Measurements from ENCODE around the gene ZNF253.
"Not testable (repeated sequence)": the region's sequence is repeated elsewhere in the genome, so short reads cannot be mapped to it uniquely, and the experiment has no call there.

ZNF253 gene

GRCh38 chr19:19914596-19914995 lies 48.9 kb downstream of the ZNF253 start:
- 100% methylated on average over 1 of the region's 3 CpGs for WGBS (ENCODE audit: insufficient coverage)
- no peaks in the 10 kb centered on the region for H3K4me1 ChIP-seq (ENCODE audit: control extremely low read depth in 1 of 4, control insufficient read depth in 4 of 4, insufficient read depth in 4 of 4, low read length in 3 of 4)
- no peaks in the 10 kb centered on the region for H3K27me3 ChIP-seq (replicated peaks in 2 of 5; ENCODE audit: control insufficient read depth in 4 of 5, insufficient read depth in 5 of 5, low read length in 4 of 5)
- DNase-seq: no peak
- H3K27ac ChIP-seq (ENCODE audit: insufficient read depth in 1 of 2, low read depth in 1 of 2, low read length in 2 of 2, poor library complexity in 1 of 2, severe bottlenecking in 2 of 2): no peak overlapping the region
- CTCF ChIA-PET: no interaction called here
- POLR2A ChIA-PET: interaction anchor here (0.6 kb wide), 1 partner anchor 93 kb away, joined by 3 read pairs; the partner anchor contains the start of gene ZNF506
- no peak overlapping the region for H3K4me3 ChIP-seq (ENCODE audit: control insufficient read depth in 1 of 7, extremely low read depth in 1 of 7, insufficient read depth in 4 of 7, low read depth in 2 of 7, low read length in 6 of 7)
- H3K9me3 ChIP-seq (ENCODE audit: control extremely low read depth in 1 of 5, control insufficient read depth in 4 of 5, insufficient read depth in 2 of 5, low read depth in 1 of 5, low read length in 4 of 5): peaks cover 5 to 59% (median 27%) of the 10 kb centered on the region in 5 experiments
- peaks cover 5 to 76% (median 29%) of the 10 kb centered on the region in 4 experiments for H3K36me3 ChIP-seq (ENCODE audit: control insufficient read depth in 4 of 4, insufficient read depth in 4 of 4, low read length in 3 of 4)

- DNase-seq: peak in 2 of 3 donors; percentile 10 to 18
- H3K27me3 ChIP-seq (replicated peaks in 2 of 5; ENCODE audit: control insufficient read depth in 4 of 5, insufficient read depth in 5 of 5, low read length in 4 of 5); H3K27ac ChIP-seq (ENCODE audit: insufficient read depth in 1 of 2, low read depth in 1 of 2, low read length in 2 of 2, poor library complexity in 1 of 2, severe bottlenecking in 2 of 2); H3K4me1 ChIP-seq (ENCODE audit: control extremely low read depth in 1 of 4, control insufficient read depth in 4 of 4, insufficient read depth in 4 of 4, low read length in 3 of 4); CTCF ChIA-PET; POLR2A ChIA-PET; H3K4me3 ChIP-seq (ENCODE audit: control insufficient read depth in 1 of 7, extremely low read depth in 1 of 7, insufficient read depth in 4 of 7, low read depth in 2 of 7, low read length in 6 of 7): not testable (repeated sequence)
- Histone ChIP-seq H3K9me3 (ENCODE audit: control extremely low read depth in 1 of 5, control insufficient read depth in 4 of 5, insufficient read depth in 2 of 5, low read depth in 1 of 5, low read length in 4 of 5) (peaks cover 15 to 78% (median 54%) of the 10 kb centered on the region in 5 experiments), H3K36me3 (ENCODE audit: control insufficient read depth in 4 of 4, insufficient read depth in 4 of 4, low read length in 3 of 4) (peaks cover 17 to 82% (median 43%) of the 10 kb centered on the region in 4 experiments)
- WGBS (ENCODE audit: insufficient coverage): no CpG with 5 or more reads among the region's 7 CpGs
Measured at GRCh38 chr19:19930417-19930816, 64.7 kb downstream of the ZNF253 start.

- DNase-seq; H3K4me1 ChIP-seq (ENCODE audit: control extremely low read depth in 1 of 4, control insufficient read depth in 4 of 4, insufficient read depth in 4 of 4, low read length in 3 of 4); CTCF ChIA-PET; H3K27ac ChIP-seq (ENCODE audit: insufficient read depth in 1 of 2, low read depth in 1 of 2, low read length in 2 of 2, poor library complexity in 1 of 2, severe bottlenecking in 2 of 2); H3K27me3 ChIP-seq (replicated peaks in 2 of 5; ENCODE audit: control insufficient read depth in 4 of 5, insufficient read depth in 5 of 5, low read length in 4 of 5); POLR2A ChIA-PET: not testable (repeated sequence)
- peaks cover 19 to 72% (median 42%) of the 10 kb centered on the region in 5 experiments for H3K9me3 ChIP-seq (ENCODE audit: control extremely low read depth in 1 of 5, control insufficient read depth in 4 of 5, insufficient read depth in 2 of 5, low read depth in 1 of 5, low read length in 4 of 5)
- peaks cover 7 to 51% (median 26%) of the 10 kb centered on the region in 4 experiments for H3K36me3 ChIP-seq (ENCODE audit: control insufficient read depth in 4 of 4, insufficient read depth in 4 of 4, low read length in 3 of 4)
- H3K4me3 ChIP-seq (ENCODE audit: control insufficient read depth in 1 of 7, extremely low read depth in 1 of 7, insufficient read depth in 4 of 7, low read depth in 2 of 7, low read length in 6 of 7): peak overlapping the region in 2 of 7 experiments; percentile 13 to 36
- 100% methylated on average over 1 of the region's 3 CpGs for WGBS (ENCODE audit: insufficient coverage)
Measured at GRCh38 chr19:19933432-19934314, 68.0 kb downstream of the ZNF253 start.

GRCh38 chr19:19937403-19937802 lies 71.7 kb downstream of the ZNF253 start:
- DNase-seq: no peak
- peaks cover 7 to 18% (median 15%) of the 10 kb centered on the region in 4 experiments for H3K36me3 ChIP-seq (ENCODE audit: control insufficient read depth in 4 of 4, insufficient read depth in 4 of 4, low read length in 3 of 4)
- WGBS (ENCODE audit: insufficient coverage): no CpG with 5 or more reads among the region's 2 CpGs
- H3K9me3 ChIP-seq (ENCODE audit: control extremely low read depth in 1 of 5, control insufficient read depth in 4 of 5, insufficient read depth in 2 of 5, low read depth in 1 of 5, low read length in 4 of 5): peaks cover 17 to 67% (median 35%) of the 10 kb centered on the region in 5 experiments
- no peaks in the 10 kb centered on the region for H3K27me3 ChIP-seq (replicated peaks in 2 of 5; ENCODE audit: control insufficient read depth in 4 of 5, insufficient read depth in 5 of 5, low read length in 4 of 5)
- CTCF ChIA-PET: no interaction called here
- H3K4me3 ChIP-seq (ENCODE audit: control insufficient read depth in 1 of 7, extremely low read depth in 1 of 7, insufficient read depth in 4 of 7, low read depth in 2 of 7, low read length in 6 of 7): no peak overlapping the region
- no peak overlapping the region for H3K27ac ChIP-seq (ENCODE audit: insufficient read depth in 1 of 2, low read depth in 1 of 2, low read length in 2 of 2, poor library complexity in 1 of 2, severe bottlenecking in 2 of 2)
- no peaks in the 10 kb centered on the region for H3K4me1 ChIP-seq (ENCODE audit: control extremely low read depth in 1 of 4, control insufficient read depth in 4 of 4, insufficient read depth in 4 of 4, low read length in 3 of 4)
- POLR2A ChIA-PET: no interaction called here

- peaks cover 12 to 57% (median 34%) of the 10 kb centered on the region in 5 experiments for H3K9me3 ChIP-seq (ENCODE audit: control extremely low read depth in 1 of 5, control insufficient read depth in 4 of 5, insufficient read depth in 2 of 5, low read depth in 1 of 5, low read length in 4 of 5)
- ChIA-PET CTCF (no interaction called here), POLR2A (no interaction called here)
- H3K27ac ChIP-seq (ENCODE audit: insufficient read depth in 1 of 2, low read depth in 1 of 2, low read length in 2 of 2, poor library complexity in 1 of 2, severe bottlenecking in 2 of 2): no peak overlapping the region
- peaks cover 5 to 7% (median 7%) of the 10 kb centered on the region in 4 experiments for H3K36me3 ChIP-seq (ENCODE audit: control insufficient read depth in 4 of 4, insufficient read depth in 4 of 4, low read length in 3 of 4)
- no peak overlapping the region for H3K4me3 ChIP-seq (ENCODE audit: control insufficient read depth in 1 of 7, extremely low read depth in 1 of 7, insufficient read depth in 4 of 7, low read depth in 2 of 7, low read length in 6 of 7)
- no peaks in the 10 kb centered on the region for H3K27me3 ChIP-seq (replicated peaks in 2 of 5; ENCODE audit: control insufficient read depth in 4 of 5, insufficient read depth in 5 of 5, low read length in 4 of 5)
- H3K4me1 ChIP-seq (ENCODE audit: control extremely low read depth in 1 of 4, control insufficient read depth in 4 of 4, insufficient read depth in 4 of 4, low read length in 3 of 4): no peaks in the 10 kb centered on the region
- no CpG with 5 or more reads among the region's 2 CpGs for WGBS (ENCODE audit: insufficient coverage)
- no peak for DNase-seq
Measured at GRCh38 chr19:19938449-19938848, 72.8 kb downstream of the ZNF253 start.

- no peaks in the 10 kb centered on the region for H3K36me3 ChIP-seq (ENCODE audit: control insufficient read depth in 4 of 4, insufficient read depth in 4 of 4, low read length in 3 of 4)
- H3K4me1 ChIP-seq (ENCODE audit: control extremely low read depth in 1 of 4, control insufficient read depth in 4 of 4, insufficient read depth in 4 of 4, low read length in 3 of 4): no peaks in the 10 kb centered on the region
- POLR2A ChIA-PET: interaction anchor here (0.9 kb wide), 1 partner anchor 40 kb away, joined by 6 read pairs; no protein-coding TSS in a partner anchor
- CTCF ChIA-PET: no interaction called here
- no peak overlapping the region for H3K27ac ChIP-seq (ENCODE audit: insufficient read depth in 1 of 2, low read depth in 1 of 2, low read length in 2 of 2, poor library complexity in 1 of 2, severe bottlenecking in 2 of 2)
- peaks cover 1 to 46% (median 27%) of the 10 kb centered on the region in 5 experiments for H3K9me3 ChIP-seq (ENCODE audit: control extremely low read depth in 1 of 5, control insufficient read depth in 4 of 5, insufficient read depth in 2 of 5, low read depth in 1 of 5, low read length in 4 of 5)
- H3K4me3 ChIP-seq (ENCODE audit: control insufficient read depth in 1 of 7, extremely low read depth in 1 of 7, insufficient read depth in 4 of 7, low read depth in 2 of 7, low read length in 6 of 7): no peak overlapping the region
- DNase-seq: no peak
- 78% methylated on average over 7 of the region's 8 CpGs for WGBS (ENCODE audit: insufficient coverage)
- H3K27me3 ChIP-seq (replicated peaks in 2 of 5; ENCODE audit: control insufficient read depth in 4 of 5, insufficient read depth in 5 of 5, low read length in 4 of 5): peaks cover 0 to 2% (median 0%) of the 10 kb centered on the region in 5 experiments
Measured at GRCh38 chr19:19943848-19944582, 78.3 kb downstream of the ZNF253 start.

Measured in common myeloid progenitor, CD34-positive (primary cell).